Measurements from ENCODE around the gene LUZP1. TPM values are rescaled to one million over a fixed set of nuclear protein-coding genes. Genes with fewer than 3 reads are reported as not detected.

The LUZP1 gene
- total and polyA plus RNA-seq, 10 of the 15 experiments (the other 5 are each of a cell fraction or from before 2014, with no cell fraction given): 11.3 to 28.2 (median 17.3) TPM

DNA sequence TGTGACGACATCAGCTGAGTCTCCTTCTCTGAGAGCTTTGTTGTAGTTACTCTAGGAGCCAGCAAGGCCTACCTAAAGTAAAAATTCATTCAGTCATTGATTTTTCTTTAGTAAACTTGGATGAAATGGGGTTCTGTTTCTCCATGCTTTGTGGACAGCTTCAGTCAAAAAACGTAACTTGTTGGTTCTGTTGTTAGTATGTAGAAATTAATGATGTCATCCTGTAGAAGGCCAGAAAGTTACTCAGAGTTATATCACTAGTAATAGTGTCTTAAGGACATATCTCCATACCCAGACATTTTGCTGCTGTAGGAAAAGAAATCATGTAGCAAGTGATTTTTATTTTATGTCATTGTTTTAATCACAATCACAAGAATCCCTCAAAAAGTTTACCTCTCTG is 106.4 kb downstream of the LUZP1 start:
- intact Hi-C loops (cut with micrococcal nuclease; ENCODE audit: unreplicated experiment) (no loop called here), in situ Hi-C loops (cut with MboI) (no loop called here)
- ChIA-PET CTCF (no interaction called here), POLR2A (no interaction called here), SMC1A (ENCODE audit: uncharacterized antibody, unreplicated experiment) (interaction anchor here (0.8 kb wide), 1 partner anchor 9 kb away, joined by 3 read pairs; no protein-coding TSS in a partner anchor), RAD21 (ENCODE audit: unreplicated experiment) (no interaction called here)
- no peak overlapping the region for H2AFZ ChIP-seq (ENCODE audit: control insufficient read depth, low read depth, low read length)
- BruUV-seq (replicated peaks): no TSS peak
- no peak overlapping the region for H3K27ac ChIP-seq (ENCODE audit: control insufficient read depth, insufficient read depth)
- no peak for DNase-seq (ENCODE audit: low read depth, low spot score)
- H3K9ac ChIP-seq (ENCODE audit: control insufficient read depth, insufficient read depth, low read length): no peak overlapping the region
- no peak for FAIRE-seq
- H3K9me3 ChIP-seq (replicated peaks; ENCODE audit: control insufficient read depth, insufficient read depth, low read length): no peaks in the 10 kb centered on the region
- peaks cover 4 to 30% of the 10 kb centered on the region in 2 experiments; a peak in 3 of 4 replicates for H3K36me3 ChIP-seq (ENCODE audit: control insufficient read depth in 2 of 2, insufficient read depth in 2 of 2, low read length in 1 of 2)
- H4K20me1 ChIP-seq (ENCODE audit: control insufficient read depth, insufficient read depth): no peaks in the 10 kb centered on the region
- no peaks in the 10 kb centered on the region for H3K4me1 ChIP-seq (ENCODE audit: control insufficient read depth, insufficient read depth, low read length)
- no peaks in the 10 kb centered on the region for H3K27me3 ChIP-seq (replicated peaks in 1 of 2; ENCODE audit: control insufficient read depth in 2 of 2, insufficient read depth in 2 of 2, low read length in 1 of 2)
- TF ChIP-seq, protein P1, sequence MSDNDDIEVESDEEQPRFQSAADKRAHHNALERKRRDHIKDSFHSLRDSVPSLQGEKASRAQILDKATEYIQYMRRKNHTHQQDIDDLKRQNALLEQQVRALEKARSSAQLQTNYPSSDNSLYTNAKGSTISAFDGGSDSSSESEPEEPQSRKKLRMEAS (IDR thresholded peaks at IDR 0.05; ENCODE audit: low read depth, low read length): no peak
- TF ChIP-seq NFYB (IDR thresholded peaks at IDR 0.05; ENCODE audit: insufficient read depth, low read depth, low read length): no peak
- ATAC-seq: no peak
- no peak overlapping the region for H3K4me2 ChIP-seq (ENCODE audit: control insufficient read depth, insufficient read depth)
- H3K4me3 ChIP-seq: no peak overlapping the region
- 92% methylated on average over 2 of the region's 2 CpGs for WGBS (ENCODE audit: insufficient coverage, insufficient replicate concordance, low lambda C conversion rate, missing lambda C conversion rate)
- H3K79me2 ChIP-seq (ENCODE audit: control insufficient read depth, insufficient read depth, low read length): no peaks in the 10 kb centered on the region

DNA sequence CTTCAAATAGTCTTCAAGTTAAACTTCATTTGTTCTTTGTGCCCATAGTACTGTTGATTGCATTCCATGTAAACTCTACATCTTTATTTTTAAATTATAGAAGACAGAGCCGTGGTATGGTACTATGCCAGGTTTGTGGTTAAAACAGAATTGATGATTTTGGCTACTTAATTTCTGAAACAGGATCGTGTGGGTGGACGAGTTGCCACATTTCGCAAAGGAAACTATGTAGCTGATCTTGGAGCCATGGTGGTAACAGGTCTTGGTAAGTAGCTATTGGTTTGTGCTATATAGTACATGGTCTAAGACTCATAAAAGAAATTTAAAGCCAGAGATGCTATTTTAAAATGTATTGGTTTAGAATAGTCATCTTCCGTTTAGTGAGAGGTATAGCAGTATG is 111.4 kb downstream of the LUZP1 start:
- Histone ChIP-seq H3K4me3 (no peak overlapping the region), H2AFZ (ENCODE audit: control insufficient read depth, low read depth, low read length) (no peak overlapping the region), H3K4me1 (ENCODE audit: control insufficient read depth, insufficient read depth, low read length) (no peaks in the 10 kb centered on the region), H3K9me3 (replicated peaks; ENCODE audit: control insufficient read depth, insufficient read depth, low read length) (no peaks in the 10 kb centered on the region), H3K36me3 (ENCODE audit: control insufficient read depth in 2 of 2, insufficient read depth in 2 of 2, low read length in 1 of 2) (peaks cover 7 to 25% of the 10 kb centered on the region in 2 experiments), H3K79me2 (ENCODE audit: control insufficient read depth, insufficient read depth, low read length) (no peaks in the 10 kb centered on the region), H4K20me1 (ENCODE audit: control insufficient read depth, insufficient read depth) (no peaks in the 10 kb centered on the region), H3K27ac (ENCODE audit: control insufficient read depth, insufficient read depth) (no peak overlapping the region), H3K27me3 (replicated peaks in 1 of 2; ENCODE audit: control insufficient read depth in 2 of 2, insufficient read depth in 2 of 2, low read length in 1 of 2) (no peaks in the 10 kb centered on the region), H3K9ac (ENCODE audit: control insufficient read depth, insufficient read depth, low read length) (no peak overlapping the region), H3K4me2 (ENCODE audit: control insufficient read depth, insufficient read depth) (no peak overlapping the region)
- ATAC-seq (no peak), DNase-seq (ENCODE audit: low read depth, low spot score) (no peak), FAIRE-seq (no peak)
- no TSS peak for BruUV-seq (replicated peaks)
- ChIA-PET RAD21 (ENCODE audit: unreplicated experiment) (interaction anchor here (1.1 kb wide), 1 partner anchor 127 kb away, joined by 3 read pairs; no protein-coding TSS in a partner anchor), CTCF (interaction anchor here (1.2 to 3.2 kb wide), 3 partner anchors 10 to 127 kb away, joined by 3 to 9 read pairs (median 8); no protein-coding TSS in a partner anchor), POLR2A (no interaction called here), SMC1A (ENCODE audit: uncharacterized antibody, unreplicated experiment) (interaction anchor here (0.9 to 2.7 kb wide), 5 partner anchors 10 to 127 kb away, joined by 3 to 8 read pairs (median 5); no protein-coding TSS in a partner anchor)
- intact Hi-C loops (cut with micrococcal nuclease; ENCODE audit: unreplicated experiment) (no loop called here), in situ Hi-C loops (cut with MboI) (no loop called here)
- no peak for TF ChIP-seq HDAC6 (IDR thresholded peaks at IDR 0.05; ENCODE audit: unreplicated experiment)
- no peak for TF ChIP-seq SREBF2 (IDR thresholded peaks at IDR 0.05; ENCODE audit: low read length)
- TF ChIP-seq LARP7 (IDR thresholded peaks at IDR 0.05): no peak
- over 99% methylated on average over 5 of the region's 5 CpGs for WGBS (ENCODE audit: insufficient coverage, insufficient replicate concordance, low lambda C conversion rate, missing lambda C conversion rate)

Measured in GM12878 (cell line).